ENCODE measurements around the gene PSENEN.
"Not testable (repeated sequence)": the region's sequence is repeated elsewhere in the genome, so short reads cannot be mapped to it uniquely, and the experiment has no call there.

PSENEN gene

DNA sequence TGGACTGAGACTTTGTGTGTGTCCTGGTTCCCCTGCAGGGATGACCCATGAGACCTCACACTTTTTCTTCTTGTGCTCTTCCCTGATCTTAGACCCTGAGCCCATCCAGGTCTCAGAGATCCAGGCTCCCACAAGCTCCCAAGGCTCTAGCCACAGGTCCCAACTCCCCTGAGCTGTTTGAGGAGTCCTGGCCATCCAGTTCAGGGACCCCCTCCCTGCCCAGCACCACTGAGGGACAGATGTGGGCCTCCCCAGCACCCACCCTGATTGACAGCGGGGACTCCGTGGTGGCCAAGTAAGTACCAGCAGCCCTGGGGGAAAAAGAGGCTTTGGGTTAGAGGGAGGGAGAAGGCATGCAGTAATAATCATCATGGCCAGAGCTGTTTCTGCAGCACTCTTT lies 14.2 kb downstream of the PSENEN start:
- no peak for DNase-seq (ENCODE audit: extremely low read depth, low read depth)

DNA sequence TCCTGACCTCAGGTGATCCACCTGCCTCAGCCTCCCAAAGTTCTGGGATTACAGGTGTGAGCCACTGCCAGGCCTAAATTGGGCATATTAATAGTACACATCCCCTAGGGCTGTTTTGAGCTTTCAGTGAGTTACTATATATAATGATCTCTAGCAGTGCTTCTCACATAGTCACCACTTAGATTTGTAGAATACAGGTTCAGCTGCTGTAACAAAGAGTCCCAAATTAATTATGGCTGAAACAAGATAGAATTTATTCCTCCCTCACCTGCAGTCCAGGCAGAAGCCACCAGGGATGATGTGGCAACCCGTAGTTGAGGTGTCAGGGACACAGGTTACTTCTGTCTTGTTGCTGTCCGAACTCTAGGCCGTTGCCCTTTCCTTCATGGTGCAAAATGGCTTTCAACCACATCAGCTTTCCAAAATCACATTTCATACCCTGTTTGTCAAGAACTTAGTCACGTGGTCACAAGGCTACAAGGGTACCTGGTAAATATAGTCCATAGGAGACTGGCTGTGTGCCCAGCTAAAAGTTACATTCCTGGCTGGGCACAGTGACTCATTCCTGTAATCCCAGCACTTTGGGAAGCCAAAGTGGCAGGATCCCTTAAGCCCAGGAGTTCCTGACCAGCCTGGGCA lies 15.4 kb downstream of the PSENEN start:
- no peak for DNase-seq (ENCODE audit: extremely low read depth, low read depth)
- TF ChIP-seq, protein P1, sequence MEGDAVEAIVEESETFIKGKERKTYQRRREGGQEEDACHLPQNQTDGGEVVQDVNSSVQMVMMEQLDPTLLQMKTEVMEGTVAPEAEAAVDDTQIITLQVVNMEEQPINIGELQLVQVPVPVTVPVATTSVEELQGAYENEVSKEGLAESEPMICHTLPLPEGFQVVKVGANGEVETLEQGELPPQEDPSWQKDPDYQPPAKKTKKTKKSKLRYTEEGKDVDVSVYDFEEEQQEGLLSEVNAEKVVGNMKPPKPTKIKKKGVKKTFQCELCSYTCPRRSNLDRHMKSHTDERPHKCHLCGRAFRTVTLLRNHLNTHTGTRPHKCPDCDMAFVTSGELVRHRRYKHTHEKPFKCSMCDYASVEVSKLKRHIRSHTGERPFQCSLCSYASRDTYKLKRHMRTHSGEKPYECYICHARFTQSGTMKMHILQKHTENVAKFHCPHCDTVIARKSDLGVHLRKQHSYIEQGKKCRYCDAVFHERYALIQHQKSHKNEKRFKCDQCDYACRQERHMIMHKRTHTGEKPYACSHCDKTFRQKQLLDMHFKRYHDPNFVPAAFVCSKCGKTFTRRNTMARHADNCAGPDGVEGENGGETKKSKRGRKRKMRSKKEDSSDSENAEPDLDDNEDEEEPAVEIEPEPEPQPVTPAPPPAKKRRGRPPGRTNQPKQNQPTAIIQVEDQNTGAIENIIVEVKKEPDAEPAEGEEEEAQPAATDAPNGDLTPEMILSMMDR (IDR thresholded peaks at IDR 0.05; ENCODE audit: low read depth, low read length) = no peak

More for the DNA sequence above, 14.2 kb downstream of the PSENEN start:
- TF ChIP-seq, protein P1 (IDR thresholded peaks at IDR 0.05; ENCODE audit: low read depth, low read length) = no peak

DNA sequence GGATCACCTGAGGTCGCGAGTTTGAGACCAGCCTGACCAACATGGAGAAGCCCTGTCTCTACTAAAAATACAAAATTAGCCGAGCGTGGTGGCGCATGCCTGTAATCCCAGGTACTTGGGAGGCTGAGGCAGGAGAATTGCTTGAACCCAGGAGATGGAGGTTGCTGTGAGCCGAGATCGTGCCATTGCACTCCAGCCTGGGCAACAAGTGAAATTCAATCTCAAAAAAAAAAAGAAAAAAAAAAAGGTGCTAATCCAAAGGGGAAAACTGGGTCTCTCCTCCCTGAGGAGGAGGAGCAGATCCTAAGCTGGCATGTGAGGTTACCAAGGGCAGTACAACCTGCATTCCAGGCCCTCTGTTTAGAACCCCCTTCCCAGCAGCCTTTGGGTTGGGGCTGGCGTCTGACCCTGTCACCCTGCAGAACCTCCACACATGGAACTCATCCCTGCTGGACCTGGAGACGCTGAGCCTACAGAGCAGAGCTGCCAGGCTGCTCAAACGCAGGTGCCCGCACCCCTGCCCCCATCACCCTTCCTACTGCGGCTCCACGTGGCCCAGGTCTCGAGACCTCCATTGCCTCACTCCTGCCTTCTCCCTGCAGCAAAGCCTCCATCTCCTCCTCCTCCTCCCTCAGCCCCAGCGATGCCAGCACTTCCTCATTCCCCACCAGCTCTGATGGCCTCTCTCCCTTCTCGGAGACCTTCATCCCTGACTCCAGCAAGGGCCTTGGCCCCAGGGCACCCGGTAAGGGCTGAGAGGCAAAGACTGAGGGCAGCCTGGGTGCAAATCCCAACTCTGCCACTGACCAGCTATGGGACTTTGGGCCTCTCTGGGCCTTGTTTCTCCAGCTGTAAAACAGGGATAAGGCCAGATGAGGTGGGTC lies 19.2 kb downstream of the PSENEN start:
- TF ChIP-seq, protein P1 (IDR thresholded peaks at IDR 0.05; ENCODE audit: low read depth, low read length) = no peak
- DNase-seq (ENCODE audit: extremely low read depth, low read depth) = no peak

DNA sequence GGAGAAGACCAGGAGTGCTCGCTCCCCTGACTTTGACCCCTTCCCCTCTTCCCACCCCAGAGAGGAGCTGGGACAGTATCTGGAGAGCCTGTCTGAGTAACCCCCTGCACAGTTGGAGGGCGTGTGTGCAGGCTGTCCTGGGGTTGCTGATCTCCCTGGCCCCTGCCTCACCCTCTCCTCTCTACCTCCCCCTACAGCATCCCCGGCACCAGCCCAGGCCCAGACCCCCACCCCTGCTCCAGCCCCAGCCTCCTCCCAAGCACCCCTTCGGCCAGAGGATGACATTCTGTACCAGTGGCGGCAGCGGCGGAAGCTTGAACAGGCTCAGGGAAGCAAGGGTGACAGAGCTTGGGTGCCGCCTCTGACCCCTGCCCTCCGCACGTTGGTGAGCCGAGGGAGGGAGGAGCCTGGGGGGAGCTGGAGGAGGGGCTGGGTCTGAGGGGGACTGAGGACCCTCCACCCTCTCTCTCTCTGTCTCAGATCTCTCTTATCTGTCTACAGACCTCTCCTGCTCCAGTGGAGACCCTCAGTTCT lies 21.2 kb downstream of the PSENEN start:
- TF ChIP-seq, protein P1 (IDR thresholded peaks at IDR 0.05; ENCODE audit: low read depth, low read length) = no peak
- no peak for DNase-seq (ENCODE audit: extremely low read depth, low read depth)

DNA sequence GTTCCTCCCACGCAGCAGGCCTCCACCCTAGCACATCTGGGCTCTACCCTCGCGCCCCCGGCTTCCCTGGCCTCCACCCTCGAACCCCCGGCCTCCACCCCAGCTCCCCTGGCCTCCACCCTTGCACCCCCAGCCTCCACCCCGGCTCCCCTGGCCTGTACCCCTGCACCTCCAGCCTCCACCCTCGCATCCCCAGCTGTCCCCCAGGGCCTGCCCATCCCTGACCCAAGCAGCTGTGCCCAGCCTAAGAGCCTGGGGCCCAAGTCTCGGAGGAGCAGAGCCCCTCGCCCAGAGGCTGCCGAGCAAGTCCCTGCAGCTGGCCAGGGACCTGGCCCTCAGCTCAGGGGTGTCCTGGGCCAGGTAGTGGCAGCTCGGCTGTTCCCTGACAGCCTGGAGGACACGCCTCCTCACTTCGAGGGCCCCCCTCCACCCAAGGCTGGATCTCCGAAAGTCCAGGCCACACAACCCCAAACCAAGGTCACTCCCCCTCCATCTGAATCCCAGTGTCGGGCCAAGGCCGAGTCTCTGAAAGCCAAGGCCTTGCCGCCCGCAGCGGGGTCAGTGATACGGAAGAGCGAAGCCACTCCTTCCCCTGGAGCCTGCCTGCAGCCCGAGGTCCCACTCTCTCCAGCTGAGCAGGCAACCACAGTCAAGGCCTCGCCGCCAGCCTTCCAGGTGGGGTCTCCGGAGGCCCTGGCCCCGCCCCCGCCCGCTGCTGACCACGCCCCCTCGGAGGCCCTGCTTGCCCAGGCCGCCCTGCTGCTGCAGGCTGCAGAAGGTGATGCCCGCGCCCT lies 22.0 kb downstream of the PSENEN start:
- no peak for DNase-seq (ENCODE audit: extremely low read depth, low read depth)
- TF ChIP-seq, protein P1 (IDR thresholded peaks at IDR 0.05; ENCODE audit: low read depth, low read length) = no peak

DNA sequence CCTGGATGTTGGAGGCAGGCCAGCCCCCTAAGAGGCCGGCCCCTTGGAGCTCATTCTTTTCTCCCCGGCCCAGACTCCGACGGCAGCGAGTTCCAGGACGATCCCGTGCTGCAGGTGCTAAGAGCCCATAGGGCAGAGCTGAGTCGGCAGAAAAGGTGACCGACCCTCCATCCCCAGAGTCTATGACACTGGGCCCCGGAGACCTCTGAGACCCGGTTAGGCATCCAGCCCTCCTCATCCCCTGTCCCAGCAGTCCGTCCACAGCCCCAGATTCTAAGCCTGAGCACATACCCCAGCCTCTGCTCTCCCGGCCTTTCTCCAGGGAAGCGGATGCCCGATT lies 22.6 kb downstream of the PSENEN start:
- DNase-seq (ENCODE audit: extremely low read depth, low read depth) = no peak
- TF ChIP-seq, protein P1 (IDR thresholded peaks at IDR 0.05; ENCODE audit: low read depth, low read length) = no peak

DNA sequence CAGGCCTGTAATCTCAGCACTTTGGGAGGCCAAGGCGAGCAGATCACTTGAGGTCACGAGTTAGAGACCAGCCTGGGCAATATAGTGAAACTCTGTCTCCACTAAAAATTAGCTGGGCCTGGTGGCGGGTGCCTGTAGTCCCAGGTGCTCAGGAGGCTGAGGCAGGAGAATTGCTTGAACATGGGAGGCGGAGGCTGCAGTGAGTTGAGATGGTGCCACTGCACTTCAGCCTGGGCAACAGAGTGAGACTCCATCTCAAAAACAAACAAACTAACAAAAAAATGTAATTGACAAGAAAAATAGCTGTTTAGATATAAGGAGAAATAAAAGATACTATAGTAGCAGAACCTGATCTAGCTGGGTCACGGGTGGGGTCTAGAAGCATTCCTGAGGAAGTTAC lies 26.9 kb downstream of the PSENEN start:
- not testable (repeated sequence) for DNase-seq (ENCODE audit: extremely low read depth, low read depth)
